ENCODE measurements around the gene ANKRD13B. TPM values are rescaled to one million over a fixed set of nuclear protein-coding genes. Genes with fewer than 3 reads are reported as not detected.

ANKRD13B gene
- polyA plus RNA-seq, 1 donor (not counting 4 experiments of a cell fraction or from before 2014, with no cell fraction given) = 3.7 TPM

DNA sequence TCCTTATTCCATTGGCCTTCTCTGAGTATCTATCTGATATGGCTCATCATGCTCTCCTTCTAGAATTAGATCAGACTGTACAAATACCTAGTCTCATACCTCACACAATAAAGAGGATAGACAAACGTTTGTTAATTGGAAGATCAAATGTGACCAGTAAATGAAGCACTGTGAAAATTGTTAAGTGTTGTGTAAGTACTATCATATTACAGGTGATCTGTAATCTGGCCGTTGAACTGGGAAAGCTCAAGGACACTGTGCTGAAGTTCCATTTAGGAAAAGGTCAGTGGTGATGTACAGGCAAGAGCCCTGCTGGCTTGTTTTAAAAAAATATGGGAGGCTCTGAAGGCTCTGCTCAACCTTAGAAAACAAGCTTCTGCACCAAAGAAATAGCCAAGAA is 68.3 kb downstream of the ANKRD13B start:
- TF ChIP-seq EZH2 (IDR thresholded peaks at IDR 0.05; ENCODE audit: low read length) = no peak
- no peaks in the 10 kb centered on the region for H3K36me3 ChIP-seq (ENCODE audit: control insufficient read depth in 2 of 2, extremely low read depth in 1 of 2, insufficient read depth in 2 of 2, low read length in 2 of 2)
- H2AFZ ChIP-seq (ENCODE audit: control insufficient read depth, low read length) = no peak overlapping the region
- peaks cover 16% of the 10 kb centered on the region for H3K4me1 ChIP-seq (ENCODE audit: control insufficient read depth, extremely low read depth, insufficient read depth, low read length)
- H3K27ac ChIP-seq (ENCODE audit: control insufficient read depth, insufficient read depth, low read length) = no peak overlapping the region
- no peaks in the 10 kb centered on the region for H4K20me1 ChIP-seq (ENCODE audit: control insufficient read depth, extremely low read depth, insufficient read depth, low read length)
- H3K9ac ChIP-seq (ENCODE audit: control insufficient read depth, extremely low read depth, insufficient read depth, low read length) = no peak overlapping the region
- no peak for DNase-seq (ENCODE audit: low read depth, low spot score)
- no peaks in the 10 kb centered on the region for H3K79me2 ChIP-seq (ENCODE audit: control insufficient read depth, insufficient read depth, low read length)
- dilution Hi-C loops (cut with MboI; ENCODE audit: extremely low pct_ligation_motif_present, low sequenced_read_pairs) = no loop called here
- no peak overlapping the region for H3K4me2 ChIP-seq (ENCODE audit: control insufficient read depth, extremely low read depth, insufficient read depth, low read depth, low read length)
- no peak overlapping the region for H3K4me3 ChIP-seq (ENCODE audit: control insufficient read depth in 2 of 3, extremely low read depth in 1 of 3, insufficient read depth in 2 of 3, low read depth in 1 of 3, low read length in 3 of 3)
- H3K9me1 ChIP-seq (ENCODE audit: control insufficient read depth, extremely low read depth, insufficient read depth, low read length) = no peaks in the 10 kb centered on the region
- no peaks in the 10 kb centered on the region for H3K27me3 ChIP-seq (ENCODE audit: control insufficient read depth, extremely low read depth, insufficient read depth, low read length)
- no peaks in the 10 kb centered on the region for H3K9me3 ChIP-seq (ENCODE audit: control insufficient read depth, low read depth, low read length)
- no peak for FAIRE-seq

DNA sequence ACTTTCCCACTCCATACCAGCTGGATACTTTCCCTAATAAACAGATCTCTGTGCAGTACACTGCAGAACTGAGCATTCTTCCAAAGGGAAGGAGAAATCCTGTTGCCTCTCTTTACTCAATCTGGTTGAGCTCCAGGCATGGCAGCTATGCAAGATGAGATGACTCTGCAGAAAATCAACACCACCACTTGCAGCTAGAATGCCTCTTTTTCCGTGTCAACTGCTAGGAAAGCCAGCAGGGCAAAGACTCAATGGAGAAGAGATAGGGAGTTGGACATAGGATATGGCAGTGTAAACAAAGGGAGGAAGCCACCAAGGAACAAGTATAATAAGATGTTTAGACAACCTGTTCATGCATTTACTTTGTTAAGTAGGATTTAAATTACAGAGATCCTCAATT is 70.2 kb downstream of the ANKRD13B start:
- DNase-seq (ENCODE audit: low read depth, low spot score) (no peak), FAIRE-seq (no peak)
- Histone ChIP-seq H3K79me2 (ENCODE audit: control insufficient read depth, insufficient read depth, low read length) (no peaks in the 10 kb centered on the region), H3K4me3 (ENCODE audit: control insufficient read depth in 2 of 3, extremely low read depth in 1 of 3, insufficient read depth in 2 of 3, low read depth in 1 of 3, low read length in 3 of 3) (no peak overlapping the region), H3K4me2 (ENCODE audit: control insufficient read depth, extremely low read depth, insufficient read depth, low read depth, low read length) (no peak overlapping the region), H2AFZ (ENCODE audit: control insufficient read depth, low read length) (no peak overlapping the region), H3K27ac (ENCODE audit: control insufficient read depth, insufficient read depth, low read length) (no peak overlapping the region), H3K9me3 (ENCODE audit: control insufficient read depth, low read depth, low read length) (no peaks in the 10 kb centered on the region), H3K4me1 (ENCODE audit: control insufficient read depth, extremely low read depth, insufficient read depth, low read length) (peaks cover 16% of the 10 kb centered on the region), H4K20me1 (ENCODE audit: control insufficient read depth, extremely low read depth, insufficient read depth, low read length) (no peaks in the 10 kb centered on the region), H3K36me3 (ENCODE audit: control insufficient read depth in 2 of 2, extremely low read depth in 1 of 2, insufficient read depth in 2 of 2, low read length in 2 of 2) (peaks cover 5 to 6% of the 10 kb centered on the region in 2 experiments), H3K27me3 (ENCODE audit: control insufficient read depth, extremely low read depth, insufficient read depth, low read length) (no peaks in the 10 kb centered on the region), H3K9ac (ENCODE audit: control insufficient read depth, extremely low read depth, insufficient read depth, low read length) (no peak overlapping the region), H3K9me1 (ENCODE audit: control insufficient read depth, extremely low read depth, insufficient read depth, low read length) (no peaks in the 10 kb centered on the region)
- TF ChIP-seq, protein P1, sequence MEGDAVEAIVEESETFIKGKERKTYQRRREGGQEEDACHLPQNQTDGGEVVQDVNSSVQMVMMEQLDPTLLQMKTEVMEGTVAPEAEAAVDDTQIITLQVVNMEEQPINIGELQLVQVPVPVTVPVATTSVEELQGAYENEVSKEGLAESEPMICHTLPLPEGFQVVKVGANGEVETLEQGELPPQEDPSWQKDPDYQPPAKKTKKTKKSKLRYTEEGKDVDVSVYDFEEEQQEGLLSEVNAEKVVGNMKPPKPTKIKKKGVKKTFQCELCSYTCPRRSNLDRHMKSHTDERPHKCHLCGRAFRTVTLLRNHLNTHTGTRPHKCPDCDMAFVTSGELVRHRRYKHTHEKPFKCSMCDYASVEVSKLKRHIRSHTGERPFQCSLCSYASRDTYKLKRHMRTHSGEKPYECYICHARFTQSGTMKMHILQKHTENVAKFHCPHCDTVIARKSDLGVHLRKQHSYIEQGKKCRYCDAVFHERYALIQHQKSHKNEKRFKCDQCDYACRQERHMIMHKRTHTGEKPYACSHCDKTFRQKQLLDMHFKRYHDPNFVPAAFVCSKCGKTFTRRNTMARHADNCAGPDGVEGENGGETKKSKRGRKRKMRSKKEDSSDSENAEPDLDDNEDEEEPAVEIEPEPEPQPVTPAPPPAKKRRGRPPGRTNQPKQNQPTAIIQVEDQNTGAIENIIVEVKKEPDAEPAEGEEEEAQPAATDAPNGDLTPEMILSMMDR (optimal IDR thresholded peaks at IDR 0.05 in 1 of 3, IDR thresholded peaks at IDR 0.05 in 1 of 3, conservative IDR thresholded peaks at IDR 0.05 in 1 of 3; ENCODE audit: extremely low read depth in 1 of 3, insufficient read depth in 2 of 3, low read length in 3 of 3) = no peak
- no peak for TF ChIP-seq EZH2 (IDR thresholded peaks at IDR 0.05; ENCODE audit: low read length)
- dilution Hi-C loops (cut with MboI; ENCODE audit: extremely low pct_ligation_motif_present, low sequenced_read_pairs) = no loop called here

Small RNA genes within 50 kb of the gene (small RNA-seq; reads per million reads assigned to genes)
- gene RNU6-920P (ENCODE audit: insufficient read length in 3 of 3, low read depth in 3 of 3, low replicate concordance in 1 of 3) = 0 reads per million in 3 experiments

Other genes starting within 250 kb of the ANKRD13B start
- gene TAOK1, start 202.8 kb upstream of the ANKRD13B start, polyA plus RNA-seq = 17.8 to 26.7 TPM (median 19.4 TPM) in 3 replicates
- 6.2 to 6.9 TPM (median 6.8 TPM) in 3 replicates for gene ABHD15, start 26.1 kb upstream of the ANKRD13B start, polyA plus RNA-seq
- gene TP53I13, start 24.4 kb upstream of the ANKRD13B start, polyA plus RNA-seq = 11.9 to 34.7 TPM (median 14.5 TPM) in 3 replicates
- gene GIT1, start 3.5 kb upstream of the ANKRD13B start, polyA plus RNA-seq = 35.9 to 42.7 TPM (median 37.9 TPM) in 3 replicates
- 20.5 to 50.9 TPM (median 28.8 TPM) in 3 replicates for gene CORO6, start 29.8 kb downstream of the ANKRD13B start, polyA plus RNA-seq